ENCODE data around the gene MYDGF. TPM values are rescaled to one million over a fixed set of nuclear protein-coding genes. Genes with fewer than 3 reads are reported as not detected.

The MYDGF gene
- total and polyA plus RNA-seq, 9 of the 15 experiments (the other 6 are each of a cell fraction or from before 2014, with no cell fraction given): 4.2 to 141 (median 82.1) TPM

GRCh38 chr19:4633140-4633967 lies 36.8 kb downstream of the MYDGF start (continued):
- TF ChIP-seq ZNF318 (IDR thresholded peaks at IDR 0.05; ENCODE audit: borderline replicate concordance in 1 of 2, low read depth in 1 of 2) (peak in 1 of 2 experiments; percentile 38; a peak in 1 of 4 replicates), NCOA2 (IDR thresholded peaks at IDR 0.05; ENCODE audit: partially characterized antibody in 2 of 2) (no peak), ZKSCAN1 (IDR thresholded peaks at IDR 0.05; ENCODE audit: low read depth, low read length) (peak; percentile 77), NFIX (CRISPR knock-in tag; IDR thresholded peaks at IDR 0.05; ENCODE audit: low read depth) (no peak), PML (IDR thresholded peaks at IDR 0.05; ENCODE audit: low read length) (0 out of 2 replicates have a peak, but pooled peaks have one; percentile 28), NKRF (IDR thresholded peaks at IDR 0.05; ENCODE audit: borderline replicate concordance) (peak; percentile 52; the same call in 1 of the 2 replicates), DACH1 (IDR thresholded peaks at IDR 0.05; ENCODE audit: partially characterized antibody) (peak; percentile 82), MCM3 (IDR thresholded peaks at IDR 0.05) (no peak), NFE2 (IDR thresholded peaks at IDR 0.05; ENCODE audit: low read depth) (0 out of 2 replicates have a peak, but pooled peaks have one; percentile 33), BRD9 (IDR thresholded peaks at IDR 0.05; ENCODE audit: low read depth, partially characterized antibody) (peak; percentile 66), CBFB (CRISPR knock-in tag; IDR thresholded peaks at IDR 0.05) (no peak), PTBP1 (IDR thresholded peaks at IDR 0.05; ENCODE audit: low read depth, low read length) (peak; percentile 99), PCBP2 (IDR thresholded peaks at IDR 0.05; ENCODE audit: low read depth, low read length, poor library complexity, severe bottlenecking) (no peak)
- TF ChIP-seq, protein P1, sequence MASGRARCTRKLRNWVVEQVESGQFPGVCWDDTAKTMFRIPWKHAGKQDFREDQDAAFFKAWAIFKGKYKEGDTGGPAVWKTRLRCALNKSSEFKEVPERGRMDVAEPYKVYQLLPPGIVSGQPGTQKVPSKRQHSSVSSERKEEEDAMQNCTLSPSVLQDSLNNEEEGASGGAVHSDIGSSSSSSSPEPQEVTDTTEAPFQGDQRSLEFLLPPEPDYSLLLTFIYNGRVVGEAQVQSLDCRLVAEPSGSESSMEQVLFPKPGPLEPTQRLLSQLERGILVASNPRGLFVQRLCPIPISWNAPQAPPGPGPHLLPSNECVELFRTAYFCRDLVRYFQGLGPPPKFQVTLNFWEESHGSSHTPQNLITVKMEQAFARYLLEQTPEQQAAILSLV (tag; IDR thresholded peaks at IDR 0.05): no peak
- TF ChIP-seq, protein P2, sequence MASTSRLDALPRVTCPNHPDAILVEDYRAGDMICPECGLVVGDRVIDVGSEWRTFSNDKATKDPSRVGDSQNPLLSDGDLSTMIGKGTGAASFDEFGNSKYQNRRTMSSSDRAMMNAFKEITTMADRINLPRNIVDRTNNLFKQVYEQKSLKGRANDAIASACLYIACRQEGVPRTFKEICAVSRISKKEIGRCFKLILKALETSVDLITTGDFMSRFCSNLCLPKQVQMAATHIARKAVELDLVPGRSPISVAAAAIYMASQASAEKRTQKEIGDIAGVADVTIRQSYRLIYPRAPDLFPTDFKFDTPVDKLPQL (IDR thresholded peaks at IDR 0.05; ENCODE audit: extremely low read depth, insufficient read length): no peak

Data from K562 (cell line).